Measurements from ENCODE around the gene HSPA9. TPM values are rescaled to one million over a fixed set of nuclear protein-coding genes. Genes with fewer than 3 reads are reported as not detected.
A peak's percentile ranks its signal among the peaks of the same experiment; 100 is the strongest.

Gene HSPA9
- total and polyA plus RNA-seq, 10 of the 15 experiments (the other 5 are each of a cell fraction or from before 2014, with no cell fraction given) = 145 to 455 (median 343) TPM

GRCh38 chr5:138603249-138603920 lies 28.2 kb upstream of the HSPA9 start (continued):
- TF ChIP-seq CTCF (IDR thresholded peaks at IDR 0.05 in 2 of 3, conservative IDR thresholded peaks at IDR 0.05 in 1 of 3; ENCODE audit: control insufficient read depth in 2 of 3, extremely low read depth in 1 of 3, insufficient read depth in 1 of 3, low read depth in 3 of 3, low read length in 3 of 3) (no peak), FOS (IDR thresholded peaks at IDR 0.05; ENCODE audit: borderline replicate concordance, extremely low read depth, insufficient read length) (no peak), BCL11A (IDR thresholded peaks at IDR 0.05; ENCODE audit: low read depth, low read length) (no peak; the same call in 1 of the 2 replicates), SP1 (IDR thresholded peaks at IDR 0.05; ENCODE audit: low read depth, low read length) (no peak), HDGF (IDR thresholded peaks at IDR 0.05) (no peak), TCF12 (IDR thresholded peaks at IDR 0.05; ENCODE audit: low read depth, low read length) (peak; percentile 91), YBX1 (IDR thresholded peaks at IDR 0.05) (no peak), ZNF207 (IDR thresholded peaks at IDR 0.05; ENCODE audit: borderline replicate concordance) (no peak), NFYA (IDR thresholded peaks at IDR 0.05; ENCODE audit: borderline replicate concordance, low read depth, low read length) (no peak), POLR2AphosphoS5 (IDR thresholded peaks at IDR 0.05; ENCODE audit: low read length) (no peak), CHD4 (IDR thresholded peaks at IDR 0.05) (no peak), TCF3 (IDR thresholded peaks at IDR 0.05; ENCODE audit: borderline replicate concordance, insufficient read depth, low read depth, low read length) (peak; percentile 75; the same call in 1 of the 2 replicates), RBBP5 (conservative IDR thresholded peaks at IDR 0.05) (no peak), SMARCA5 (IDR thresholded peaks at IDR 0.05) (peak; percentile 15; the same call in 1 of the 2 replicates), MYC (IDR thresholded peaks at IDR 0.05; ENCODE audit: insufficient read depth, insufficient read length, insufficient replicate concordance, low read length, severe bottlenecking) (no peak), NFXL1 (IDR thresholded peaks at IDR 0.05; ENCODE audit: borderline replicate concordance) (no peak), SUPT20H (IDR thresholded peaks at IDR 0.05; ENCODE audit: borderline replicate concordance, control insufficient read depth, low read depth, low read length) (no peak), CREB1 (IDR thresholded peaks at IDR 0.05; ENCODE audit: low read depth) (no peak), KAT2A (conservative IDR thresholded peaks at IDR 0.05; ENCODE audit: control insufficient read depth, low read depth, low read length) (no peak), TBL1XR1 (IDR thresholded peaks at IDR 0.05; ENCODE audit: low read depth, low read length) (no peak), ETV6 (conservative IDR thresholded peaks at IDR 0.05 in 1 of 2, IDR thresholded peaks at IDR 0.05 in 1 of 2; ENCODE audit: borderline replicate concordance in 1 of 2, low read depth in 1 of 2) (no peak), ZNF24 (IDR thresholded peaks at IDR 0.05) (no peak), NFYB (IDR thresholded peaks at IDR 0.05; ENCODE audit: insufficient read depth, low read depth, low read length) (no peak), GATAD2B (conservative IDR thresholded peaks at IDR 0.05; ENCODE audit: low read depth) (no peak), NBN (IDR thresholded peaks at IDR 0.05) (no peak)
- TF ChIP-seq, protein P1, sequence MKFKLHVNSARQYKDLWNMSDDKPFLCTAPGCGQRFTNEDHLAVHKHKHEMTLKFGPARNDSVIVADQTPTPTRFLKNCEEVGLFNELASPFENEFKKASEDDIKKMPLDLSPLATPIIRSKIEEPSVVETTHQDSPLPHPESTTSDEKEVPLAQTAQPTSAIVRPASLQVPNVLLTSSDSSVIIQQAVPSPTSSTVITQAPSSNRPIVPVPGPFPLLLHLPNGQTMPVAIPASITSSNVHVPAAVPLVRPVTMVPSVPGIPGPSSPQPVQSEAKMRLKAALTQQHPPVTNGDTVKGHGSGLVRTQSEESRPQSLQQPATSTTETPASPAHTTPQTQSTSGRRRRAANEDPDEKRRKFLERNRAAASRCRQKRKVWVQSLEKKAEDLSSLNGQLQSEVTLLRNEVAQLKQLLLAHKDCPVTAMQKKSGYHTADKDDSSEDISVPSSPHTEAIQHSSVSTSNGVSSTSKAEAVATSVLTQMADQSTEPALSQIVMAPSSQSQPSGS (IDR thresholded peaks at IDR 0.05; ENCODE audit: low read length) = no peak
- TF ChIP-seq, protein P2, sequence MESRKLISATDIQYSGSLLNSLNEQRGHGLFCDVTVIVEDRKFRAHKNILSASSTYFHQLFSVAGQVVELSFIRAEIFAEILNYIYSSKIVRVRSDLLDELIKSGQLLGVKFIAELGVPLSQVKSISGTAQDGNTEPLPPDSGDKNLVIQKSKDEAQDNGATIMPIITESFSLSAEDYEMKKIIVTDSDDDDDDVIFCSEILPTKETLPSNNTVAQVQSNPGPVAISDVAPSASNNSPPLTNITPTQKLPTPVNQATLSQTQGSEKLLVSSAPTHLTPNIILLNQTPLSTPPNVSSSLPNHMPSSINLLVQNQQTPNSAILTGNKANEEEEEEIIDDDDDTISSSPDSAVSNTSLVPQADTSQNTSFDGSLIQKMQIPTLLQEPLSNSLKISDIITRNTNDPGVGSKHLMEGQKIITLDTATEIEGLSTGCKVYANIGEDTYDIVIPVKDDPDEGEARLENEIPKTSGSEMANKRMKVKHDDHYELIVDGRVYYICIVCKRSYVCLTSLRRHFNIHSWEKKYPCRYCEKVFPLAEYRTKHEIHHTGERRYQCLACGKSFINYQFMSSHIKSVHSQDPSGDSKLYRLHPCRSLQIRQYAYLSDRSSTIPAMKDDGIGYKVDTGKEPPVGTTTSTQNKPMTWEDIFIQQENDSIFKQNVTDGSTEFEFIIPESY (IDR thresholded peaks at IDR 0.05) = no peak
